Suprapubic skin (tissue), 4 donors: ENCODE results near the gene ITGA1.

ENCODE experiments used
- POLR2A ChIP-seq, 2 donors: fragments of 450-650 bp; IDR thresholded peaks; one replicate each; pipeline ENCODE4 v1.6.1; 2017; ENCODE audit warnings: antibody characterized with exemption in 2 of 2, mild to moderate bottlenecking in 2 of 2, moderate library complexity in 2 of 2
- POLR2AphosphoS5 ChIP-seq, 3 donors: sonication (generic); formaldehyde crosslinking; IDR thresholded peaks; one replicate each; pipeline ENCODE4 v1.6.1; 2017; ENCODE audit warnings: antibody characterized with exemption in 3 of 3

DNA sequence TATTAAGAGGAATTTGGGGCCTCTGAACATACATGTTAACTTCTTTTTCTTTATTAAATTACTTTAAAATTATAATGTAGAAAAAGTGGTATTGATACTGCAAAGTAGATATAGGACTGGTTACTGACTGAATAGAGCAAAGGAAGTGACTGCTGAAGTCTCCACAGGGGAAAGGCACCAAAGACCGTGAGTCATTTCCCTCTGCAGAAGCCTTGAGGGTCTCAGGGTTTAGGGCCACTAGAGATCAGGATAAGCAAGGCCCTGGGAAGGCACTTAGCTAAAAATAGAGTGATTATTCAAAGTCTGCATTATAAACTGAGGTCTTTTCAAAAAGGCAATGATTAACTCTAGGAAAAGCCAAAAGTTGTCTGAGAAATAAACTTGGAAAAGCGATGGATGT lies 44.7 kb upstream of the ITGA1 start:
- no peak for TF ChIP-seq POLR2A (IDR thresholded peaks at IDR 0.05)
- TF ChIP-seq POLR2AphosphoS5 (IDR thresholded peaks at IDR 0.05): no peak
